ENCODE data around the gene PUDP.

Gene PUDP

GRCh38 chrX:7146703-7147412, 1.1 kb downstream of the PUDP start:
- no peak for DNase-seq

- DNase-seq = no peak
These were observed 1.8 kb downstream of the PUDP start for GRCh38 chrX:7146020-7146702.

- no peak for DNase-seq
These were observed 2.5 kb downstream of the PUDP start for GRCh38 chrX:7145454-7145853.

- no peak for DNase-seq
These were observed 3.9 kb downstream of the PUDP start for GRCh38 chrX:7143941-7144525.

GRCh38 chrX:7143076-7143475, 4.9 kb downstream of the PUDP start:
- DNase-seq = no peak

GRCh38 chrX:7139202-7140081, 8.5 kb downstream of the PUDP start:
- DNase-seq = no peak

GRCh38 chrX:7134981-7135380, 13.0 kb downstream of the PUDP start:
- no peak for DNase-seq

GRCh38 chrX:7133050-7133440, 14.9 kb downstream of the PUDP start:
- no peak for DNase-seq

- DNase-seq = no peak
These were observed 15.5 kb downstream of the PUDP start for GRCh38 chrX:7132335-7133049.

- no peak for DNase-seq
These were observed 16.3 kb downstream of the PUDP start for GRCh38 chrX:7131621-7132020.

- DNase-seq = no peak
These were observed 20.9 kb downstream of the PUDP start for GRCh38 chrX:7127056-7127455.

GRCh38 chrX:7120878-7121219, 27.1 kb downstream of the PUDP start:
- DNase-seq = no peak

- DNase-seq = no peak
These were observed 27.7 kb downstream of the PUDP start for GRCh38 chrX:7119950-7120877.

GRCh38 chrX:7117587-7117986, 30.4 kb downstream of the PUDP start:
- DNase-seq = no peak

- no peak for DNase-seq
These were observed 31.9 kb downstream of the PUDP start for GRCh38 chrX:7116081-7116480.

- no peak for DNase-seq
These were observed 32.4 kb downstream of the PUDP start for GRCh38 chrX:7115557-7115956.

- no peak for DNase-seq
These were observed 35.9 kb downstream of the PUDP start for GRCh38 chrX:7112071-7112470.

GRCh38 chrX:7111518-7111917, 36.4 kb downstream of the PUDP start:
- no peak for DNase-seq

- no peak for DNase-seq
These were observed 37.1 kb downstream of the PUDP start for GRCh38 chrX:7110821-7111276.

GRCh38 chrX:7109838-7110793, 37.8 kb downstream of the PUDP start:
- no peak for DNase-seq

All from activated CD8-positive, alpha-beta memory T cell treated with anti-CD3 and anti-CD28 coated beads, Interleukin-2, amount 50 U/mL, for 48 hours (primary cell).